ENCODE measurements around the gene DDI1.

Gene DDI1

GRCh38 chr11:104036588-104036987 is at the start of gene DDI1:
Gene DDI1 (plus strand): TSS chr11:104036640. CDS start chr11:104036823, 183 bp downstream.
- no peak for DNase-seq (ENCODE audit: low read depth, low spot score)

DNA sequence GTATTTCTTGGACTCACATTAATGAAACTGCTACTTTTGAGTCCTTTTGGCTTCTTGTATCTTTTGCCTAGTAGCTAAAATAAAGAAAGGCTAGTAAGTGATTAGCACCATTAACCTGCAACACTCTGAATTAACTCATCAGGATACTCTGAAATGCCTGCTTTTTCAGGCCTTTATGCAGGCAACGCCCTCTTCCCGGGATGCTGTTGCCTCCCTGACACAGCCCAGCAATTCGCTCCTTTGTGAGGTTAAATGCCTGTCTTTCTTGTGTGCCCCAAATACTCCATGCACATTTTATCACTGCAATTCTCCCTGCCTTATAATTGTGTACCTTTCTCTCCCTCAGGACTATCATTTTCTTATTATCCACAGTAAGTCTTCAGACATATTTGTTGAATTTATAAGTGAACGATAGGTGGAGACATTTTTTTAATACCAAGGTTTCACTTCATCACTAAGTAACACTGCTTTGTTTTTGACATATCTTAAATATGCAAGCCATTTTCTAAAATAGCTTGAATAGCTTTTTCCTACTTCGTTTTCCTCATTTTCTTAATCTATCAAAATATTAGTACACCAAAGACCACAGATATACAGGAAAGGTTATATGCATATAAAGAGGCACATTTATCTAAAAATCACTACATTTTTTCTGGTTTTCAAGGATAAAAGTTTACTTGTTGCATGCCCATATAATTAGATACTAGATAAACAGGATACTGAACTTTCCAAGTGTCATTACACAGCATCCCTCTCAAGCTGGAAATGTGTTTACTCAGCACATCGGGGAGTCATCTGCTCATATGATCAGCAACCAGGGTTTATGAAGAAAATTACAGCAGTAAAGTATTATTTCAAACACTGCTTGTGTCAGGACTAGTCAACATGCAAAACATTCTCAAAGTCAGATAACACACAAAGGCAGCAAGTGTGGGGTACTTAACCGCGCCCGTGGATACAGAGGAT is 48.5 kb upstream of the DDI1 start:
- no peak for DNase-seq (ENCODE audit: low read depth, low spot score)

DNA sequence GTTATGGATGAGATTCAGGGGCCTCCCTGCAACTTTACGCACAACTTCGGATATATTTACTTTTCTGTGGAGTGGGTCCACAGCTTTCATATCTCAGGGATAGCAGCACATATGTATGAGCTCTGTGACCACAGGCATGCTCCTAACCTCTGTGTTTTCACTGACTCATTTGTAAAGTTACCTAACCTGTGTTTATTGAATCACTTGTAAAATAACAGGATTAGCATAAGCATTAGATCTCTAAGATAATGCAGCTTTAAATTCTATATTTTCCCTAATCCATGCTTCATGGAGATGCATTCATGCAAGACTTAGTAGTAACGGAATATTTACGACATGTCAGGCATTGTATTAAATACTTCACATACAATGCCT is 47.9 kb upstream of the DDI1 start:
- DNase-seq (ENCODE audit: low read depth, low spot score) = no peak

DNA sequence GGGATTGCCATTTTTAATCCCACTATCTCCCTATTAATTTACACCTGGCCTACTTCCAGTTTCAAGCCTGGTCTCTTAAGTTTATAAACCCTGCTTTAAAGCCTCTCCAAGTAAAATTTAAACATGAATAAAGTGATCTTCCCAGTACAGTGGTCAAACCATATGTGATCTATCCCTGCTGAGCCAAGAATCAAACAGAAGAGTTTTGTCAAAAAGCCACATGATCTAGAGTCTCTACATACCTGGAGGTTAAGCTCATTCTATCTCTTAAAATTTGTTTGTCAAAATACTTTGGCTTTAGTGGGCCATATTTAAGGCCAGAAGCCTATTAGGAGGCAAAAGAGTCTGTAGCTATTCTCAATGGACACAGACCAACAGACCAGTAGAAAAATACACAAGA is 42.9 kb upstream of the DDI1 start:
- no peak for DNase-seq (ENCODE audit: low read depth, low spot score)

DNA sequence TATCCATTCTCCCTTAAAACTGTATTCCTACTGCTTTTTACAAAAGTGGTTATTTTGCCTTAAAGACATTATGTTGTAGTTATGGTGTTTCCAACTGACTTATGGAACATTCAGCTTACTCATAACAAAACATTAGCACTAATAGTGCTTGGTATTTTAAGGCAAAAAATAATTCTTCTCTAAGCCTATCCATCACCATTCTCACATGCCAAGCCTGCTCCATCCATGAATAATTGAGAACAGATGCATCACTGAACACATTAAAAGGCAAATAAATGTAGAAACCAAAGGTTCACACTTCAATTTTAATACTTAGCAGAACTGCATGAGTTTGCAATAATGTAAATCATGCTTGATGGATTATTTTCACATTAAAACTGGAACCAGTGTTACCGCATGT is 42.3 kb upstream of the DDI1 start:
- no peak for DNase-seq (ENCODE audit: low read depth, low spot score)

GRCh38 chr11:103994518-103994917 is 41.9 kb upstream of the DDI1 start:
- no peak for DNase-seq (ENCODE audit: low read depth, low spot score)

DNA sequence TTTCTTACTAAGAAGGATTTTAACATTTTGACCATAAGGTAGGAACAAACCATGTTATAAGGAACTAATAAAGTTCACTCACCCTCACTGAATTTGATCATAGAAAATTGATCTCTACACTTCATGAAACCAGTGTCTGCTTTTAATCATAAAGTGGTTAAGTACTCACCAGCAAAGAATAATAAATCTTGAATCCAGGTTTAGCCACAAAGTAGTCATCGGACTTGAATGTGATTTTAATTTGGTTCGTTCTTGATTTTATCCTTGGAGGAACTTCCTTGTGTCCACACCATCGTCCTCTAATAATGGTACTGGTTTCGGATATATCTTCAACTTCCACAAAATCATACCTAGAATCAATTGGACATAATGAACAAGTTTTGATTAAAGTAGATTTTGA is 40.5 kb upstream of the DDI1 start:
- DNase-seq (ENCODE audit: low read depth, low spot score) = no peak

- no peak for DNase-seq (ENCODE audit: low read depth, low spot score)
Observed at GRCh38 chr11:103997082-103997481, 39.4 kb upstream of the DDI1 start.

DNA sequence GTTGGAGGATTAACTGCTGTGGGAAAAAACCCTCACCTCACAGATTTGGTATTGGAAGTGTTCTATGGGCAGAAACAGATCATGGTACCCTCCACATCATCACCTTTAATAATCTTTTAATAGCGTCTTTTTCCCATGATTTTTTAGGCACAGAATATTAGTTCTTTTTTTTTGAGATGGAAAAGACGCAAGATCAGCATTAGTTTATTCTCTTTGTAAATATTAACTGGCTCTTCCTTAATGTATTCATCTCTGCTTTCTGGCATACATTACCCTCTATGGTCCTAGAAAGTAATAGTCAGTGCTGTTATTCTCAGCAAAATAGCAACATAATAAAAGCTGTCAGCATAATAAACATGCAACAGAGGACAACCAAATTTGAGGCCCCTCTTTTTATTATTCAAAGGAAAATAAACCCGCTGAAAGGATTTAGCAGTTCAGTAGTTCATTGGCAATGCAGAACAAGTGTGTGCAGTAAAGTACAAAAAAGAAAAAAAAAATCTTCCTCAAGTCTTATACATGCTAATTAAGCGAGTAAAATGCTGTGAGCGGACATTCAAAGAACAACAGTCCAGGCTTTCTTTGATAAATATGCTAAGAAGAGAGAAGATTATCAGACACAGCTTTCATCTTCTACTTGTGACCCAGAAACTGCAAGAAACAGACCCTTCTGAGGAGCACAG is 37.5 kb upstream of the DDI1 start:
- no peak for DNase-seq (ENCODE audit: low read depth, low spot score)

DNA sequence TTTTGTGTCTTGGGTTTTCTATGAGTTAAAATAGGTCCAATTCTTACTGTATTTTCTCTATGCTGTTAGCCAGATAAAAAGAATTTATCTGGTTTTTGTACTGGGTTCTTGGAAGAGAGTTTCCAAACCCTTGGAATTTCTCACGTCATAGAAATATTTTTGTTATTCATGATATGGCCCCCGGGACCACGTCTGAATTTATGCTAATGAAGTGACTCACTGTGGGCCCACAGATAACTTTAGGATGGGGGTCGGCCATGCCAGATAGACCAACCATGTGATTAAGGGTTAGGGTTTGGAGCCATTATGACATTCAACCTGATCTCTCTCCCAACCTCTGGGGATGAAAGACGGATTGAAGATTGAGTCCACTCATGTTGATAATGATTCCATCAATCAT is 35.6 kb upstream of the DDI1 start:
- no peak for DNase-seq (ENCODE audit: low read depth, low spot score)

DNA sequence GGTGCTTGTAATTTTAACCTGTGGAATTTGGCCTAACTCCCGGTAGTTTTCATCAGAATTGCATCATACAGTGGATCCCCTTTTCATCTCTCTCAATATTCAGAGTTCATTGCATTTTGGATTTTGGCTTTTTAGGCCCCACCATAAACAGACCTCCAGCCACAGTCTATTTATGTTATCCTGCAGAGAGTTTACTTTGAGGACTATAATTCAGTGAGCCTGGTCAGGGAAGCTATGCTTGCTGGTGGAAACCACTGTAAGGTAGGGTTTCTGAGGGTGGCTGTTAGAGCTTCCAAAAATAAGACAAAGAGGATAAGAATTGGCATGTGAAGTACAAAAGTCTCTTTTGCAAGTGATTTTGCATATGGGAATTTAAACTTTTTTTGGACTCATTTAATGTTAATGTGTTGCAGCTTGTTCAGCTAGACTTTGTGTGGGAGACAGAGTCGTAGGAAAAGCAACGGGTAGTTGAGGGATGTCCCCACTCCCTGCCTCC is 34.8 kb upstream of the DDI1 start:
- DNase-seq (ENCODE audit: low read depth, low spot score) = no peak

GRCh38 chr11:104003491-104003890 is 32.9 kb upstream of the DDI1 start:
- no peak for DNase-seq (ENCODE audit: low read depth, low spot score)

DNA sequence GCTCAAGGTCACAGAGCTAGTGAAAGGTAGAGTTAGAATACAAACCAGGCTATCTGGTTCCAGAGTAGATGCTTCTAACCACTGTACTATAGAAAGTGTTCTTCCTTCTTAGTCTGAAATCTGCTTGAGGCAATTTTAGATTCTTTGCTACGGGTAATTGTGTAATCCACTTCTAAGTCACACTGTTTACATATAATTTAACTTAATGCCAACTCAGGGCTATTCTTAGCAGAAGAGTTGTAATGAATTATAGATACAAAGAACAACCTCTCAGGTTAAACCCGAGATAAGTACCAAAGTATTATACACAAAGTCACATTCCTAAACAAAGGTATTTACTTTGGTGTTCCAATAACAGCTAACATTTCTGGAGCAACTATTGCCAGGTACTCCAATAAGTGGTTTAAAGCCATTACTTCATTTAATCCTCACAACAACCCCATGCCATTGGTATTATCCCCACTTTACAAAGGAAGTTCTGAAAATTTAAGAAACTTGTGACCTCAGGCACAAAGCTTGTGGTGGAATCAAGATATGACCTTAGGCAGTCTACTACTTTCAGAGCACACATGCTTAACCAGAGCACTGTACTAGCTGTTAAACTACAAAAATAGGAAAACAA is 31.1 kb upstream of the DDI1 start:
- DNase-seq (ENCODE audit: low read depth, low spot score) = no peak

DNA sequence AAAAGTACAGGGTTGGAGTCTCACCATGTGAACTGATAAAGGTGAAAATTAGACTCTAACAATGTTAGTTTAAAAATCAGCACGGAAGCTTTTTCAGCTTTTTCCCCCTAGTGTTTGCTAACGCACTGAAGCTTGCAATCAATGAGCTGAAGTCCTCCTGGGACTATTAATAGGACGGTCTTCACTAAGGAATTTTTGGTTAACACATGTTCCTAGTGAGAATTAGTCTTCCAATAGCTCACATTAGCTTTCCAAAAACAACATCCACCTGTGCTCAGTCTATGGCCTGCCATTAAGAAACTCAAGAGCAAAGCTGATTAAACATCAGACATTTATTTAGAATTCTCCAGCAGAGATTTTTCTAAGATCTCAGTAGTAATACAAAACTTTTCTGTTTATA is 26.7 kb upstream of the DDI1 start:
- no peak for DNase-seq (ENCODE audit: low read depth, low spot score)

GRCh38 chr11:104011044-104011443 is 25.4 kb upstream of the DDI1 start:
- DNase-seq (ENCODE audit: low read depth, low spot score) = no peak

- DNase-seq (ENCODE audit: low read depth, low spot score) = no peak
Observed at GRCh38 chr11:104015649-104016415, 20.6 kb upstream of the DDI1 start.

DNA sequence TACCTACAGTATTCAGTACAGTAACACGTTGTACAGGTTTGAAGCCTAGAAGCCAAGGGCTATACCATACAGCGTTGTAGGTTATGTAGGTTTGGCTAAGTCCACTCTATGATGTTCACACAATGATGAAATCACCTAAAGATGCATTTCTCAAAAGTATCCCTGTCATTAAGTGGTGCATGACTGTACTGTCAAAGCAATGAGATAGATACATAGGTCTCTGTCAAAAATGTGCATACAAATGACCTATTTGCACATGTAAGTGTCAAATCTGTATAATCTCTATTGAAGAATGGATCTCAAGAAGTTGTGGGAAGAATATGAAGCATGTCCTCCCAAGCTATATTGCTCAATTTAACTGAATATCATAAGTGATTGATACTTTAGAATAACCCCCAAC is 11.9 kb upstream of the DDI1 start:
- no peak for DNase-seq (ENCODE audit: low read depth, low spot score)

DNA sequence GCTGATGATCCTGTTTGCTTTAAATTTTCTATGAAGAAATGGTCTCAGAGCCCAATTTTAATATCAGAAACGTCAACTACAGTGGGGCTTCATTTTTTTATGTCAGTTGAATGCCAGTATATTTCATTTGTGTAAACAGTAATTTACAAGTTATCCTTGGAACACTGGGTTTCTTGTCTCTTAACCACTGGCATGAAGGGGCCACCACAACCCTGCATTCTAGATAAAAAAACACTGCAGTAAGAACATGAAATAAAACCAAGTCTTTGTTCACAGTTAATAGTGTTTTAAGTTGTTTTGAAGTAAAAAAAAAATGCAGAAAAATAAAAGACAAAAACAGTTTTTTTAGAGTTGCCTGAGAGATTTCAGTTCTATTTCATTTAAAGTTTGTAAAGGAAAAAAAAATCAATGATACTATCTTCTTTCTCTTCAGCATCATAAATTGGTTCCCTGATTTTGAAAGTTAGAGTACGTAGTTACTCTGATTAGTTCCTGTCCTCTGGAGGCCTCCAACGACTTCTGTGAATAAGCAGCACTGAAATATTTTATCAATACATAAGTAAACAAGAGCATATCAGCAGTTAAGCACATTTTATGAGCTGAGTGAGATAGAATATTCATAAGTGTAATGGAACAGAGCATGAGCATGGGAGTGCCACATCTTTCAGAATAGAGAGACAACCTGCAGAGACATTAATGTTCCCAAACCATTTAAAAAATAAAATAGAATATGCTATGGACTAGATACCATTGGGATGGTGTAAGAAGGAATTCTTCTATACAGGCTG is 7.8 kb upstream of the DDI1 start:
- no peak for DNase-seq (ENCODE audit: low read depth, low spot score)

- DNase-seq (ENCODE audit: low read depth, low spot score) = no peak
Observed at GRCh38 chr11:104033134-104033533, 3.3 kb upstream of the DDI1 start.

DNA sequence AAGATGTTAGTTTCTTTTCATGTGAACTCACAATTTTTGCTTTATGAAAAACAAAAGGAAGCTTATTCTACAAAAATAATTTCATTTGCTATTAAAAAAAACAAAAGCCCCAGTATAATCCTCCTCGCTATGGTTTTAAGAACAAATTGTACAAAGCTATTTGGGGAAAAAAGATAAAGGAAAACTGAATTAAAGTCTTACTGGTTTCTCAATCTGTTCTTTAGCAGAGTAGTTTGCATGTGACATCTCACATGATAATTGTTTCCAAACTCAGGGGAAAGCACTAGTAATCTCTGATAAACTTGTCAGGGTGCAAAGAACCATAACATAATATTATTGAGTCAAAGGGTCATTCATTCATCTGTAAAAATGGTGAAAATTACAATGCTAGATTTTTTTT is 2.9 kb upstream of the DDI1 start:
- no peak for DNase-seq (ENCODE audit: low read depth, low spot score)

DNA sequence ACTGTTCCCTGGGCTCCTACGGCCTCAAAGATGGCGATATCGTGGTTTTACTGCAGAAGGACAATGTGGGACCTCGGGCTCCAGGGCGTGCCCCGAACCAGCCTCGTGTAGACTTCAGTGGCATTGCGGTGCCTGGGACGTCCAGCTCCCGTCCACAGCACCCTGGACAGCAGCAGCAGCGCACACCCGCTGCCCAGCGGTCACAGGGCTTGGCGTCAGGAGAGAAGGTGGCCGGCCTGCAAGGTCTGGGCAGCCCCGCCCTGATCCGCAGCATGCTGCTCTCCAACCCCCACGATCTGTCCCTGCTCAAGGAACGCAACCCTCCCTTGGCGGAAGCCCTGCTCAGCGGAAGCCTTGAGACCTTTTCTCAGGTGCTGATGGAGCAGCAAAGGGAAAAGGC is 555 bp downstream of the DDI1 start:
- peak; percentile 15 for DNase-seq (ENCODE audit: low read depth, low spot score)

Measured in ELF-1 (cell line).